Activated T-helper 17 cell treated with anti-CD3 and anti-CD28 coated beads, Interleukin-2, amount 50 U/mL, for 72 hours (primary cell): ENCODE data around the gene MC5R. TPM values are rescaled to one million over a fixed set of nuclear protein-coding genes. Genes with fewer than 3 reads are reported as not detected.
A peak's percentile ranks its signal among the peaks of the same experiment; 100 is the strongest.

Experiments used
- ATAC-seq: fragments of 150-1000 bp; cut with Tn5 transposase; replicated peaks from 2 replicates; pipeline ENCODE4 v1.10.0; 2021; ENCODE audit warnings: mild to moderate bottlenecking, moderate library complexity
- H3K27ac Mint-ChIP-seq: one replicate; pipeline ENCODE4 v1.8.0; 2022; ENCODE audit warnings: mixed read lengths
- H3K27me3 Mint-ChIP-seq: one replicate; pipeline ENCODE4 v1.8.0; 2022; ENCODE audit warnings: mixed read lengths
- H3K36me3 Mint-ChIP-seq: one replicate; pipeline ENCODE4 v1.8.0; 2022; ENCODE audit warnings: low read depth, mild to moderate bottlenecking, mixed read lengths
- H3K4me1 Mint-ChIP-seq: one replicate; pipeline ENCODE4 v1.8.0; 2022; ENCODE audit warnings: mixed read lengths
- H3K4me3 Mint-ChIP-seq: one replicate; pipeline ENCODE4 v1.8.0; 2022; ENCODE audit warnings: mild to moderate bottlenecking, mixed read lengths
- H3K9me3 Mint-ChIP-seq: one replicate; pipeline ENCODE4 v1.8.0; 2022; ENCODE audit warnings: mixed read lengths
- total RNA-seq, 2 donors: library from RNA; stranded (reverse); gene quantifications; one replicate each; pipeline ENCODE4 v1.2.3, GENCODE V29; 2022

The MC5R gene
- not detected for total RNA-seq

DNA sequence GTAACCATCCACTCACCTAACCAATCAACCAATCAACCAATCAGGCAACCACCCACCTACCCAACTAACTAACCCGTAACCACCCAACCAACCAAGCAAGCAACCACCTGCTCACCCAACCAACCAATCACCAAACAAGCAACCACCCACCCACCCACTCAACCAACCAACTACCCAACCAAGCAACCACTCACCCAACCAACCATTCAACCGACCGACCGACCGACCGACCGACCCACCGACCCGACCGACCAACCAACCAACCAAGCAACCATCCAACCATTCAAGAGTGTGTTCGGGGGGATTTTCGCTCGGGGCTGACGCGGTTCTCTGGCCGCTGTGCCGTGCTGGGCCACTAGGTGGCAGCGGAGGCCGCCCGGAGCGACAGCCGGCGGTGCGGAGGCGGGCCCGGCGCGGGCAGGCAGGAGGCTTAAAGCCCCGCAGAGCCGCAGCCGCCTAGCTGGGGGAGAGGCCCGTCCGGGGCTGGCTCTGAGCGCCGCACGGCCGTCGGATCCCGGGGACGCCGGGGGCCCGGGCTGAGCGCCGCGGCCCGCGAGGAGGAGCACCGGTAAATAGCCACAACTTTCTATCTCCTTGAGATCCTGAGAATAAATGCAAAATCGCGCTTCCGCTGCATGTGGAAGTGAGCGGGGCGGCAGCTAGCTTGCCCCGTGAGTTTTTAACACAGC is at the start of gene MC5R:
TSS of gene MC5R (plus strand) at position 443 of the 689 bp plus-strand sequence. CDS start 1,617 bp downstream, outside the sequence.
- no peak within 1 kb of the TSS for H3K27ac Mint-ChIP-seq
- no peaks in the 10 kb centered on the region for H3K36me3 Mint-ChIP-seq
- ATAC-seq: peak; percentile 87
- peak within 1 kb of the TSS; percentile 41 for H3K4me3 Mint-ChIP-seq
- H3K27me3 Mint-ChIP-seq: peaks cover 29% of the 10 kb centered on the region
- no peaks in the 10 kb centered on the region for H3K4me1 Mint-ChIP-seq
- no peaks in the 10 kb centered on the region for H3K9me3 Mint-ChIP-seq

DNA sequence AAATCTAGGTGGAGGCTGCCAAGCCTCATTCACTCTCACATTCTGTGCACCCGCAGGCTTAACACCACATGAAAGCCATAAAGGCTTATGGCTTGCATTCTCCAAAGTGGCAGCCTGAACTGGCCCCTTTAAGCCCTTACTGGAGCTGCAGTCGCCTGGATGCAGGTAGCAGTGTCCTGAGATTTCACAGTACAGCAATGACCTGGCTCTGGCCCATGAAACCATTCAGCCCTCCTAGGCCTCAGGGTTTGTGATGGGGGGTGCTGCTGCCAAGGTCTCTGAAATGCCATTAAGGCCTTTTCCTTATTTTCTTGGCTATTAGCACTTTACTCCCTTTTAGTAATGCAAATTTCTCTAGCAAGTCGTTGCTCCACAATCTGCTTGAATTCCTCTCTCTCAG is 48.9 kb upstream of the MC5R start:
- no peaks in the 10 kb centered on the region for H3K4me1 Mint-ChIP-seq
- no peak for ATAC-seq
- H3K36me3 Mint-ChIP-seq: no peaks in the 10 kb centered on the region
- peaks cover 11% of the 10 kb centered on the region for H3K27me3 Mint-ChIP-seq
- no peak overlapping the region for H3K27ac Mint-ChIP-seq
- peaks cover 4% of the 10 kb centered on the region for H3K9me3 Mint-ChIP-seq
- H3K4me3 Mint-ChIP-seq: no peak overlapping the region

DNA sequence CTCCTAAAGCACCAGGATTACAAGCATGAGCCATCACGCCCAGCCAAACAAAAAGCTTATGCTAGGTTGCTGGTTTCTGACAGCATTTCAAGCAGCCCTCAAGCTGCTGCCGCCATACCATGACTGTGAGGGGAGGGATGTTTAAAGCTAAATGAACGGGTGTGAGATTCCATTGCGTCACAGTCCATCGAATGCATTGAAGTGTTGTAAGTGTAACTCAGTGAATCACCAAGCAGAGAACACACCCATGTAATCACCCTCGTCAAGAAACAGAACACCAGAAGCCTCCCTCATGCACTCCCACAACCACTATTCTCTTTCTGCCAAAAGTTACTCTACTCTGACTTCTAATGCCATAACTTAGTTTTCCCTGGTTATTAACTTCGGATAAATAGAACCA is 32.8 kb upstream of the MC5R start:
- Mint-ChIP-seq H3K27ac (no peak overlapping the region), H3K9me3 (no peaks in the 10 kb centered on the region), H3K4me3 (no peak overlapping the region), H3K36me3 (no peaks in the 10 kb centered on the region), H3K27me3 (peaks cover 21% of the 10 kb centered on the region), H3K4me1 (no peaks in the 10 kb centered on the region)
- ATAC-seq: no peak

DNA sequence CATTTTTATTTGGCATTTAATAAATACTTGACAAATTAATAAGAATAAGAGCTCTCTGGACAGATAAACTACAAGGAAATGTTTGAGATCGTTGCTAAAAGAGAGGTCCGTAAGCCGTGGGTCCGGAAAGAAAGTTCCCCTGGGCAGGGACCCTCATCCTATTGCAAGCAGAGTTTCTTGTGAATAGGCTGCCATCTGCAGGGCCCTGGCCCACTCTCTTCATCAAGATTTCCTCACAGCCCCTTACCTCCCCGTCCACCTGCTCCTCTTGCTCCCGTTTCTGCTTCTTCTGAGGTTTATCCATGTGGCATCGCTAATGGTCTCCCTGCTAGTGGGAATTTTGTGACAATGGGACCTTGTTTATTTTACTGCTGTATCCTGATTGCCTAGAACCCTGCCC is 30.1 kb upstream of the MC5R start:
- Mint-ChIP-seq H3K4me1 (no peaks in the 10 kb centered on the region), H3K27ac (no peak overlapping the region), H3K9me3 (no peaks in the 10 kb centered on the region), H3K36me3 (no peaks in the 10 kb centered on the region), H3K4me3 (no peak overlapping the region), H3K27me3 (peaks cover 39% of the 10 kb centered on the region)
- no peak for ATAC-seq

DNA sequence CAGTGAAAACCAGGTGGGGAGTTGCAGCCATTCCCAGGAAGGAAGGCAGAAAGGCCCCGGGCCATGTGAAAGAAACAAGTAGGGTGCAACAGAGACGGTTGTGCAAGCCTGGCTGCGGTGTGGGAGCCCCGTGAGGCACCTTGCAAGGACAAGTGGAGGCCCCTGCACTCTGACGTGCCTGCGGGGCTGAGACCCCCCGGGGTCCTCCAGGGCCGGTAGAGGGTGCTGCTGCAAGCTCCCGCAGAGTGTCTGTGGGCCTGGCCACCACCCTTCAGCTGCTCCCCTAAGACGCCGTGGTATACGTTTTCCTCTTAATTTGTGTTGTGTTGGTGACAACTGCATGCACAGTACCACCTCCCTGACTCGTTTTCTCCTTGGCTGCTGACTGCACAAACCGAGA is 27.4 kb upstream of the MC5R start:
- no peak overlapping the region for H3K27ac Mint-ChIP-seq
- H3K4me3 Mint-ChIP-seq: no peak overlapping the region
- peaks cover 37% of the 10 kb centered on the region for H3K27me3 Mint-ChIP-seq
- no peaks in the 10 kb centered on the region for H3K4me1 Mint-ChIP-seq
- H3K9me3 Mint-ChIP-seq: no peaks in the 10 kb centered on the region
- no peaks in the 10 kb centered on the region for H3K36me3 Mint-ChIP-seq
- no peak for ATAC-seq

DNA sequence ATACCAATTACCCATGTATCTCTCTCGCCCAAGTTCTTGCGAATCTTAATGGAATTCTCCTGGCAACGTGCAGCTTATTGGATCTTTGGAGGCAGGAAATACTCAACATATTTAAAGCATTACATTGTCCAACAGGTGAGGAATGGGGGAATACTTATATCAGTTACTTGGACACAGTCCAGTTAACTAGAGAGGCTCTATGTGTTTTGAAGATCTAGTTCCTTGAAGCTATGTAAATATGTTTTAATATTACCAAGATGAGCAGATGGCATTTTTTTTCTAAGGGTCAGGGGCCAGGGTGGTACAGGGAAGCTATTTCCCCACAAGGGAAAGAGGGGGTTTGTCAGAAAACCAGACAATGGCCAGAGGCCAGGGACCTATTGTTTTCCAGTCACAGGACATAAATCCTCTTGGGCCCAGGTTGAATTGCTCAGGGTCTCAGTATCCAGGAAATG is 26.8 kb upstream of the MC5R start:
- Mint-ChIP-seq H3K4me1 (no peaks in the 10 kb centered on the region), H3K9me3 (no peaks in the 10 kb centered on the region), H3K36me3 (no peaks in the 10 kb centered on the region), H3K27me3 (peaks cover 37% of the 10 kb centered on the region), H3K27ac (no peak overlapping the region), H3K4me3 (no peak overlapping the region)
- no peak for ATAC-seq

DNA sequence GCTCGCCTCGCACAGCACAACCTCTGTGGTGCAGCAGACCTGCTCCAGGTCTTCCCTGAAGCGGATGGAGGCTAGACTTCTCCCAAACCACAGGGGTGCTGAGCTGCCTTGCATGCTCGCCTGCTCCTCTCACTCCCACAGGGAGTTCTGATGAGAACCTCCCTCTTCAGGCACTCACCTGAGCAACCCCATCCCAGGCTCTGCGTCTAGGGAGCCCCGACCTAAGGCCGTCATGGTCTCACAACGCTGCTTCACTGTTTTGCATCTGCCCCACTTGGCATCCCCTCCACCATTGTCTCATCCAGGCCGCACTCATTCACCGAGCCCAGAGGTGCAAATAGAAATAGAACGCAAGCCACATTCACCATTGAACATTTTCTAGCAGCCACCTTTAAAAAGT is 24.6 kb upstream of the MC5R start:
- Mint-ChIP-seq H3K9me3 (no peaks in the 10 kb centered on the region), H3K27ac (no peak overlapping the region), H3K4me3 (no peak overlapping the region), H3K4me1 (no peaks in the 10 kb centered on the region), H3K36me3 (no peaks in the 10 kb centered on the region), H3K27me3 (peaks cover 47% of the 10 kb centered on the region)
- ATAC-seq: no peak

DNA sequence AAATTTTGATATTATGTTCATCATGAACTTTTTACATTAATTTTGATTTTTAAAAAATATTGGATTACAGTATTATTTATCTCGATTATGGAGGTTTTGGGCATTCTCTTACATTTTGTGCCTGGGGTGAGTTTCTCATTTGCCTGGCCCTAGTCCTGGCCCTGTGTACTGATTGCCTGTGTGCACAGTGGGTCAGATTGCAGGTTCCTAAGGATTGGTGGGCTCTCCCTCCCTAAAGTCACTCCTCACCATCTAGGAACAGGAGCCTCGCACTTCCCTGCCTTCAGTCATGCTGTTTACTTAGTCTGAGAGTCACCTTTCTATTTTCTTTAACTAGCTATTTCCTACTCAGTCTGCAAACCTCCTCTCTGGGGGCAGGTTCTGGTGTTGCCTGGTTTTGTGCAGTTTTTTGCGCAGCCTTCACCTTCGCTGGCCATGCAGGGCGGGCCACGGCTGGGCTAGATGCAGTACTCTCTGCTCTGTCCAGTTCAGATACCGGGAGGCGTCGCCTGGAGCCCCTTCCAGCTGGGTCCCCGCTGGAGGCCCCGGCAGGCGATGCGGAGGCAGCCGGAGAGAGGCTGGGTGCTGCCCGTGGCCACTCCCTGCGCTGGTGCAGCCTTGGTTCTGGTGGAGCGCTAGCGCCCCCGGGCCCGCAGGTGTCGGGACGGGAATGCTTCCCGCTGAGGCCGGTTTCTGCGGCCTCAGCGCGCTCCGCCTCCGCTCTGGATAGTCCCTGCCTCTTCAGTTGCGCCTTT is 23.3 kb upstream of the MC5R start:
- peaks cover 60% of the 10 kb centered on the region for H3K27me3 Mint-ChIP-seq
- H3K9me3 Mint-ChIP-seq: no peaks in the 10 kb centered on the region
- no peak overlapping the region for H3K27ac Mint-ChIP-seq
- peak overlapping the region; percentile 44 for H3K4me3 Mint-ChIP-seq
- no peaks in the 10 kb centered on the region for H3K4me1 Mint-ChIP-seq
- ATAC-seq: peak; percentile 75
- no peaks in the 10 kb centered on the region for H3K36me3 Mint-ChIP-seq

DNA sequence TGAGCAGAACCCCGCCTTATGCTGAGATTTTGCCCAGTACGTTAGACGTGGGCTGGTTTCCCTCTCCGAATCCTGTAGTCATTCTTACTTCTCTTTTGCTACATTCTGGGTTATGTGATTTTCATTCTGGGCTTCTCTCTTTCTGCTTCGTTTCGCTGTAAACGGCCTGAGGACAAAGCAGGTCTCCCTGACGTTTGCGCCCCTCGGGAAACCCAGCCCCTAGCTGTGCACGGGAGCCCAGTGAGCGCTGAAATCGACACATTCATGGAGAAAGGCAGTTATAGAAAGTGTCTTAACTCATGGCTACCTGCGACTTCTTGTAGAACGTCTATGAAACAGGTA is 22.7 kb upstream of the MC5R start:
- no peak overlapping the region for H3K27ac Mint-ChIP-seq
- H3K4me3 Mint-ChIP-seq: peak overlapping the region; percentile 44
- H3K27me3 Mint-ChIP-seq: peaks cover 66% of the 10 kb centered on the region
- H3K4me1 Mint-ChIP-seq: no peaks in the 10 kb centered on the region
- no peaks in the 10 kb centered on the region for H3K9me3 Mint-ChIP-seq
- ATAC-seq: no peak
- no peaks in the 10 kb centered on the region for H3K36me3 Mint-ChIP-seq

DNA sequence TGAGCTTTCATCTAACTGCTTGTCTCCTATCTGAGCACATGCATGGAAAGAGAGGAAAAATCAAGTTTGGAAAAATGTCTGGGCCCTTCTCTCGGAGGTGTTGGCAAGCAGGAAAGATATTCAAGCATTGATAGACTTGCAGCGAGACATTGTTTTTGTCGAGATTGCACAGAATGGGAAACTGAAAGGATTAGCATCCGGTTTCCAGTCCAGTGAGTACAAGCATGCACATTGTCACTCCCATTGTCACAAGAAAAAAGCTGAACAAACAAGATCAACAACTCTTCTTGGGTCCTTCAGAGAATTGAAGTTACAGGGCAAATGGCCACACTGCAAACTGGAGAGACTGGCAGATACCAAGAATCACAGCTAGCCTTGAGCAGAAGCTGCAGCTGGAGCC is 19.6 kb upstream of the MC5R start:
- no peak for ATAC-seq
- peaks cover 54% of the 10 kb centered on the region for H3K27me3 Mint-ChIP-seq
- no peaks in the 10 kb centered on the region for H3K36me3 Mint-ChIP-seq
- H3K4me1 Mint-ChIP-seq: no peaks in the 10 kb centered on the region
- H3K9me3 Mint-ChIP-seq: no peaks in the 10 kb centered on the region
- no peak overlapping the region for H3K27ac Mint-ChIP-seq
- no peak overlapping the region for H3K4me3 Mint-ChIP-seq

DNA sequence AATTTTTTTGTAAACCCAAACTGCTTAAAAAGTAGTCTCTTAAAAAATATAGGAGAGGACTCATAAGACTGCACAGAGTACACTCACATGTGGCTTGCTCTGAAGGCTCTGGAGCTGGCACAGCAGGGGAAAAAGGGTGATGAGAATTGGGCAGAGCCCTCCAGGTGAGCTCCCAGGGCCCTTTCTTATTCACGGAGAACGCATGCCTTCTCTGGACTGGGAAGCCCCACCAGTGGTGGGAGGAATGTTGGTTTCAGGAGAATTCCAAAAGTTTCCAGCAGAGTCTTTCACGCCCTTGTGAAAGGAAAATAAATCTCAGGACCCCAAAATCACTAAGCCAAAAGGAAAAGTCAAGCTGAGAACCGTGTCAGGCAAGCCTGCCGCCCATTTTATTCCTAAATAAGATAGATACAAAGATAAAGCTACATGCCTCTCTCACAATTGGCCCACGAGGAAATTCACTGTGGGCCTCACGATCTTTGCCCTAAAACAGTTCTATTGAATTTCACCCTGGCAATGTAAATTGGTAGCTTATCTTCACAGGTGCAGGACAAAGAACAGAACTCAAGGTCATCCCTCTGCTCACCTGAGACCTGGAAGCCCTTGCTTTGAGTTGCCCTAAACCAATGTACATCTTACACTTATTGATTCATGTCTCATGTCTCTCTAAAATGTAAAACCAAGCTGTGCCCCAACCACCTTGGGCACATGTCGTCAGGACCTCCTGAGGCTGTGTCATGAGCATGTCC is 15.5 kb upstream of the MC5R start:
- H3K27ac Mint-ChIP-seq: no peak overlapping the region
- H3K27me3 Mint-ChIP-seq: peaks cover 38% of the 10 kb centered on the region
- H3K9me3 Mint-ChIP-seq: no peaks in the 10 kb centered on the region
- ATAC-seq: no peak
- no peaks in the 10 kb centered on the region for H3K4me1 Mint-ChIP-seq
- no peak overlapping the region for H3K4me3 Mint-ChIP-seq
- H3K36me3 Mint-ChIP-seq: no peaks in the 10 kb centered on the region

DNA sequence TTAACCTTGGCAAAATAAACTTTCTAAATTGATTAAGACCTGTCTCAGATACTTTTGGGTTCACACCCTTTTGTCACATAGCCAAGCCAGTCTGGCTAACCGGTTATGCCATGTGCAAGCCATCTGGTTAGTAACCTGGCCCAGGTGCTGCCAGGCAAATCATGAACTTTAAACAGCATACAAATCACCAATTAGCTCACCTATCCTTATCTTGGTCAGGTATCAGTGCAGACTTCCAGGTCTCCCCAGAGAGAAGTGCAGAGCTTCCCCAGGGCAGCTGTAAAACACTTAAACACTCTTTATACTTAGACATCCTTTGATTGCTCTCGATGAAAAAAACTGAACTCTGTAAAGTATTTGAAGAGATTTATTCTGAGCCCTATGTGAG is 14.9 kb upstream of the MC5R start:
- Mint-ChIP-seq H3K27me3 (peaks cover 36% of the 10 kb centered on the region), H3K36me3 (no peaks in the 10 kb centered on the region), H3K27ac (no peak overlapping the region), H3K4me1 (no peaks in the 10 kb centered on the region), H3K4me3 (no peak overlapping the region), H3K9me3 (no peaks in the 10 kb centered on the region)
- ATAC-seq: no peak

DNA sequence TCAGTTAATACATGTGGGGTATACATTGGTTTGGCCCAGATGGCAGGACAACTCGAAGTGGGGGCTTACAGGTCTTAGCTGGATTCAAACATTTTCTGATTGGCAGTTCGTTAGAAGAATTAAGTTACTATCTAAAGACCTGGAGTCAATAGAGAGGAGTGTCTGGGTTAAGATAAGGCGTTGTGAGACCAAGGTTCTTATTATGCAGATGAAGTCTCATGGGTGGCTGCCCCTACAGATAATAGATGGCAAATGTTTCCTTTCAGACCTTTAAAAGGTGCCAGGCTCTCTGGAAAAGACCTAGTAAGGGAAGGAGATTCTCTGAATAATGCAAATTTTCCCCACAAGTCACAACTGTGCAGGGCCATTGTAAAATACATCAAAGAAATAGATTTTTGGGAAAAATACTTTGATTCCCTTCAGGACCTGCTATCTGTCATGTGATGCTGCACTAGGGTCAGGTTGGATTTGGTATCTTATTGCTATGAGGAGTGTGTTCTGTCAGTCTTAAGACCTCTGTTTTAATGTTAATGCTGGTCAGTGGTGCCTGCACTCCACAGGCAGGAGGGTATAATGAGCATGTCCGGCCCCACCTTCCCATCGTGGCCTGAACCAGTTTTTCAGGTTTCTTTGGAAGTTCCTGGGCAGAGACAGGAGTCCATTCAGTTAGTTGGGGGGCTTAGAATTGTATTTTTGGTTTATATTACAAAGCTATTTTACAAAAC is 14.3 kb upstream of the MC5R start:
- ATAC-seq: no peak
- H3K27me3 Mint-ChIP-seq: peaks cover 29% of the 10 kb centered on the region
- no peaks in the 10 kb centered on the region for H3K4me1 Mint-ChIP-seq
- H3K27ac Mint-ChIP-seq: no peak overlapping the region
- no peak overlapping the region for H3K4me3 Mint-ChIP-seq
- no peaks in the 10 kb centered on the region for H3K9me3 Mint-ChIP-seq
- no peaks in the 10 kb centered on the region for H3K36me3 Mint-ChIP-seq

DNA sequence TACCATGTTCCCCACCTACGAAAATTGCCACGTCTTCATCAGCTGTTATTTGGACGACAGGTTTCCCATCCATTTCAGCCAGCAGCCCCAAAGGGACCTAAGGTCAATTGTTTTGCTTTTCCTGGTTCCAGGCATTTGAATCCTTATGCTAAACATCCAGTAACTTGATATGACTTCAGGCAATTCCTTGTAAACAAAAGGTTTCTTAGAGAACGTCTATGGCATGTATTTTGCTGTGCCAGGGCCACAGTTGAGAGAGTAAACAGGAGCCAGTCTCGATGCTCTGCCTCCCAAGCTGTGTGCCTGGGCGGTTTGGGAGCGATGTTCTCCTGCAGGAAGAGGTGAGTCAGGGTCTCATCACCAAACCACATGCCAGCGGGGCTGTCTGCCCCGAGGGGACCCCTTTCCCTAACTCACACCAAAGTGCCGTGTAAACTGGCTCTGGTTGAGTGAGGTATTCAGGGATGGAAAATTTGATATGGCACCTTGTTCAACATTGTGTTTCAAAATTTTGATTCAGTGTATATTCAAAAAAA is 12.9 kb upstream of the MC5R start:
- Mint-ChIP-seq H3K27me3 (peaks cover 16% of the 10 kb centered on the region), H3K4me3 (no peak overlapping the region), H3K27ac (no peak overlapping the region), H3K4me1 (no peaks in the 10 kb centered on the region), H3K36me3 (no peaks in the 10 kb centered on the region), H3K9me3 (no peaks in the 10 kb centered on the region)
- no peak for ATAC-seq
